Measurements from ENCODE around the gene TMEM229B.

TMEM229B gene

DNA sequence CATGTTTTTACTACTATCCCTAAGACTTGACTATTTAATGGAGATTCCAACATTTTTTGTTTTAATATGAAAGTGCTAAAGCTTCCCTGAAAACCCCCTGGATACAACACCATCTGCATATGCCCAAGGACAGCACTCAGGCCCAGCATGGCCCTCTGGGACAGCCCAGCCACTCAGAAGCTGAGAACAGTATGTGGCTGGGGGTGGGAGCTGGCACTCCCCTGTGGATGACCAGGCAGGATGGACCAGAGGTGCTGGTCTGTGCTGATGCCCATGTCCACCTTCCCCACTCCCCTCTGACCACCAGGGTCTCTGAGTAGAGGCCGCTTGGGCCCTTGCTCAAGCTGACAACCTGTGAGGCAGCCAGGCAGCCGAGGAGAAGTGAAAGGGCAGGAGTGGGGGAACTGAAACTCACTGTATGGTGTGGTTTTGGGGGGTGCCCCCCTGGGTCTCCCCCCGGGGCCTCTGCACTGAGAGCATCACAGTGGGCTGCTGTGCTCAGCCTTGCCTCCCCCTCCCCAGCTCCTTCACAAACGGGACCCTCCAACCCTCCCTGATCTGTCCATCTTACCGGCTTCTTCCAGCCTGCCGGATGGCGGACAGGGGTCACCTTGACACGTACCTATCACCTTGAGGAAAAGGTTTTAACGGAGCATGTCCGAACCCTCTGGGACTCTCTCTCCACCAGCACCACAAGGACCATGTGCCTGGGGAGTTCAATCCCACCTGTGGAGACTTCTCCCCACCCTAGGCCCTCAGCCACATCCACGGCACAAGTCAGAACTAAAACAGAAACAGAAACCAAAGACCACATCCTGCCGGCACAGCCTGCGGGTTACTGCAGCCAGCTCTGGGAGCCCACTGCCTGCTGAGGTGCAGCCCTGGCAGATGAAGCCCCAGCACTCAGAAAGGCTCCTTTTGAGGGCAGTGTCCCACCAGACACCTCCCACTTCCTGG is at the start of gene TMEM229B:
TMEM229B (minus strand) TSS at position 785 of the 957 bp plus-strand sequence. CDS start 14,798 bp downstream, outside the sequence.
- no peak for DNase-seq (ENCODE audit: low read depth)

- DNase-seq (ENCODE audit: low read depth) = no peak
Measured at GRCh38 chr14:67537736-67538135, 49.2 kb upstream of the TMEM229B start.

GRCh38 chr14:67536087-67536486 is 47.6 kb upstream of the TMEM229B start:
- no peak for DNase-seq (ENCODE audit: low read depth)

- DNase-seq (ENCODE audit: low read depth) = no peak
Measured at GRCh38 chr14:67533754-67534085, 45.2 kb upstream of the TMEM229B start.

DNA sequence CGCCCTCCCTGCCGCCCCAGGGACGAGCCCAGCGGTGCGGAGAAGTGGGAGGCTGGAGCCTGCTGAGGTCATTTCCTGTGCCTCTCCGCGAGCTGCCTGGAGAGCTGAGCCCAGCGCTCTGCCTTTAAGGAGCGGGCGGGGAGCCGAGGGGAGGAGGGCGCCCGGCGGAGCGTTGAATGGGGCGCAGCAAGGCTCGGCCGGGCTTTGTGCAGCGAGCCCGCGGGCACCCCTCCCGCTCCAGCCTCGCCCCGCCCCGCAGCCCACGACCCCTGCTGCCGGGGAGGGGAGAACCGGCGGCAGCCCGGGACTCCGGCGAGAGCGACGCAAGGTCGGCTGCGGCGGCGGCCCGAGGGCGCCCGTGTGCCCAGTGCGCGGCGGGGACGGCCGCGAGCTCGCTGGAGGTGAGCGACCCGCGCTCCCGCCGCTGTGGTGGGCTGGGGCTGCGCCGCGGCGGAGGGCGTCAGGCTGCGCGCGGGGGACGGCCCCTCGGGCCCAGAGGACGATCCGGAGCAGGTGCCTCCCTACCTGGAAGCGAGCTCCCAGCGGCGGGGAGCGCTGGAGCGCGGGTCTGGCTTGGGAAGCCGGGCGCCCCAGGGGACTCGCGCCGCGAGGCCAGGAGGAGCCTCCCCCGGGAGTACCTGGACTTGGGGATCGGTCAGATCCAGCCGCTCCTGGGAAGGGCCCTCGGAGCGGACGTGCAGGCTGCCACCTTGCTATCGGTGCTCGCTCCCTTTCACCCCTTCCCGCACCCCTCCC is 44.7 kb upstream of the TMEM229B start, which contains the start of gene PLEKHH1:
PLEKHH1 (plus strand) TSS at position 293 of the 756 bp plus-strand sequence. CDS start 8,578 bp downstream, outside the sequence.
- DNase-seq (ENCODE audit: low read depth) = no peak

DNA sequence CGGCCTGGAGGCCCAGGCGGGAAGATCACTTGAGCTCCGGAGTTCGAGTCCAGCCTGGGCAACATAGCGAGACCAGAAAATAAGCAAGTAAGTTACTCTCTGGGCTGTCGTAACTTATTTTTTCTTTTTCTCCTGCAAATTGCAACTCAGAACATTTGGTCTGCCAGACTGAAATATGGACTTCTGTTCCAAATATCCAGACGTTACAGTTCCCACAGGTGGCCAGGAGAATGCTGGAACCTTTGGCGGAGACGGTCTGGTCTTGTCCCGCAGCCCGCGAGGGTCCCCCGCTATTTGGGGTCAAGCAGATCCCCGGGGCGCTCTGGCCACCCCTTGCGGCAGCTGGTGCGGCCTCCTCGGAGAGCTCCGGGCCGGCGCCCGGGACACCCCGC is 44.1 kb upstream of the TMEM229B start:
- no peak for DNase-seq (ENCODE audit: low read depth)

GRCh38 chr14:67529947-67530935 is 41.7 kb upstream of the TMEM229B start:
- DNase-seq (ENCODE audit: low read depth) = no peak

DNA sequence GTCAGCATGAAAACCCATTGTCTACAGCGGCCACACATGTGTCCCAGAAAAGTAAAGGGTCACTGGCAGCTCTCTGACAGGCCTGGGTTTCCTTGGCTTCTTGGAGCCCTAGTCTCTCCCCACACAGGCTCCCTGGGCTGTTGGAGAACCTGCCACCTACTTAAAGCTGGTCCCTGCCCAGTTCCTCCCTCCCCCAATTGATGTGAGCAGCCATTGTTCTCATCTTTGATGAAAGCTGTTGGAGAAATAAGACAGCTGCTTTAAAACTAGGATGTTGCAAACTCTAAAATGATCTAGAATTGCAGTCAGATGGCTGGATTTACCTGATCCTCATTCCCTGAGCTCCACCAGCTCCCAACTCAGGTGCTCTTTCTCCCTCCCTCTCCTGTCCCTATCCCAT is 39.8 kb upstream of the TMEM229B start:
- no peak for DNase-seq (ENCODE audit: low read depth)

GRCh38 chr14:67527756-67528155 is 39.2 kb upstream of the TMEM229B start:
- no peak for DNase-seq (ENCODE audit: low read depth)

DNA sequence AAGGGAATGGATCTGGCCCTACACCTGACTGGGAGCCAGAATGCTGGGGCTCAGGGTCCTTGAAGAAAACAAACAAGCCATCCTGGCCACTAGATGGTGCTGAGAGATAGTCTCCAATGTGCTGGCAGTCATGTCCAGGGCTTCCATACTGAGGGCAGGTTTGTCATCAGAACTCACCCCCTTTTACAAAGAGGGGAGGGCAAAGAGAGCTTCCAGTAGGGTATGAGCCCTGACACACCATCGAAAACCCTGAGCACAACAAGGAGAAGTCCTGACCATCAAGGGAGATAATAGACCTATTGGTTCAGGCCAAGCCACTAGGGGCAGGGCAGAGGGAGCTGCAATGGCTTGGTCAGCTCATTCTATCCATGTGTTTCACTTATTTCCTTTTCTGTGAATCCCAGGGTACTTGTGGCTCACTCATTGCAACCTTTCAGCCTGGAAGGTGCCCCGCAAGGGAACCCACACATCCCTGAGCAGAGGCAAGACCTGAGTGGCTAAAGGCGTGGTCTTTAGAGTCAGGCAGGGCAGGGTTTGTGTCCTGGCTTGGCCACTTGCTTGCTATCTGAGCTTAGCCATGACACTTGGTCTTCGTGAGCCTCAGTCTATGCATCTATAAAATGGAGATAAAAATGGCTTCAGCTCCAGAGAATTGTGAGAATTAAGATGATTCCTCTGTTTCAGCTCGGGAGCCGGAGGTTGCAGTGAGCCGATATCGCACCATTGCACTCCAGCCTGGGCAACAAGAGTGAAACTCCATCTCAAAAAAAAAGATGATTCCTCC is 38.3 kb upstream of the TMEM229B start:
- no peak for DNase-seq (ENCODE audit: low read depth)

- DNase-seq (ENCODE audit: low read depth) = no peak
Measured at GRCh38 chr14:67526181-67526580, 37.7 kb upstream of the TMEM229B start.

- no peak for DNase-seq (ENCODE audit: low read depth)
Measured at GRCh38 chr14:67525389-67525788, 36.9 kb upstream of the TMEM229B start.

DNA sequence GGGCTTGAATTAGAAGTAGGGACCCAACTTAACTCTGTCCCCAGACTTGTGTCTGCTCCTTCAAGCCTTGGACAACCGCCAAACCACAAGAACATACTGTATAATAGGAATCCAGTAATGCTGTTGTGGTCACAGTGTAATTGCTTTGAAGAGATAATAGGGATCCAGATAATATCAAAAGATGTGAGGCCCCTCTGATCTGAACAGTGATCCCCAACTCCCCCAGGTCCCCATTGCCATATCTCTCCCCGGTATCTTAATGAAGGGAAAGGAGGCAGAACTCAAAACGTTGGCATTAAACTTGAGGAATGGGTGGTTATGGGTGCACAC is 36.1 kb upstream of the TMEM229B start:
- DNase-seq (ENCODE audit: low read depth) = no peak

DNA sequence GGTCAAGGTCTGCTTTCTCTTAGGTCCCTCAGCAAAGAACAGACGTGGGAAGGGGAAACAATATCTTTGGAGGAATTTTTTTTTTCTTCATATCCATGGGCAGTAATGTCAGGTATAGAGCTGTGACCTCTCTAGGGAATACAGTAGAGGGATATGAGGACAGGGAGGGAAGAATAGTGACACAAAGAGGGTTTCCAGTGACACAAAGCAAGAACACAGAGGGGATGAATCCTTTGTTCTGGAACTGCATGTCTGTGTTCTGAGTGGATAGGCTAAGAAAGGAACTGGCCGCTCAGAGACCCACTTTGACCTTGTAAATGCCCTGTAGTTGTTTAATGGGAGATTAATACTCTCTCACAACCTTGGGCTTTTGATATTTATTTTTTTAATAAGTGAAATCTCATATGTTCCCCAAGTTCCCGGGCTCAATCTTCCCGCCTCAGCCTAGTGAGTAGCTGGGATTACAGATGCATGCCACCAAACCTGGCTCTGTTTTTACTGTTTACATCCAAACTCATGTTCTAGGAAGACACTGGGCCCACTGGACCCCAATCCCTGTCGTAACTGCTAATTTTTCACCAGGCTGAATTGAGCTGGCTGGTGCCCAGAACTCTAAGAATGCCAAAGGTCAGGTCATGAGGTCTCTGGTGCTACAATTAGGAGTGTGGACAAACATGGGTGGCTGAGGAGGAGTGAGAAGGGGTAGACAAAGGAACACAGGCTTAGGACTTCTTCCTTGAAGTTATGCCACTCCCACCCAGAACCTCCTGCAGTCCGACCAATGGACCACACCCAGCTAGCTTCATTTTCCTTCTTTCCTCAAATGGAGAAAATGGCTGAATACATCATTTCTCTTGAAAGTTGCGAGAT is 35.5 kb upstream of the TMEM229B start:
- DNase-seq (ENCODE audit: low read depth) = no peak

DNA sequence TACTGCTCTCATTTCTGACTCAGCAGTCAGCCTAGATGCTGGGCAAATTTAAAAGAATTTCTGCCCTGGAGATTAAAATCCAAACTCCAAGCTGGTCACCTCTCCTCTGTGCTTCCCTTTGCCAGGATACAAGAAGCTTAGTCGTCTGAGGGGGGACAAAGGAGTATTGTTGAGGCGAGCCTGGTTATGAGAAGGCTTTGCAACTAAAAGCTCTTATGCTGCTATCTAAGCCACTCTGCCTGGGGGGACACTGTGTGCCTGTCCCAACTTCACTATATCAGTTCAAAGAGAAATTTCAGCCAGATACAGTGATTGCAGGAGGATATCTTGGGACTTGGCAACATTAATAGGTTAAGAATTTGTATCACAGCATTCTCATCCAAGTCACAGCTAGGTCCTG is 33.7 kb upstream of the TMEM229B start:
- no peak for DNase-seq (ENCODE audit: low read depth)

- DNase-seq (ENCODE audit: low read depth) = no peak
Measured at GRCh38 chr14:67520482-67520881, 32.0 kb upstream of the TMEM229B start.

DNA sequence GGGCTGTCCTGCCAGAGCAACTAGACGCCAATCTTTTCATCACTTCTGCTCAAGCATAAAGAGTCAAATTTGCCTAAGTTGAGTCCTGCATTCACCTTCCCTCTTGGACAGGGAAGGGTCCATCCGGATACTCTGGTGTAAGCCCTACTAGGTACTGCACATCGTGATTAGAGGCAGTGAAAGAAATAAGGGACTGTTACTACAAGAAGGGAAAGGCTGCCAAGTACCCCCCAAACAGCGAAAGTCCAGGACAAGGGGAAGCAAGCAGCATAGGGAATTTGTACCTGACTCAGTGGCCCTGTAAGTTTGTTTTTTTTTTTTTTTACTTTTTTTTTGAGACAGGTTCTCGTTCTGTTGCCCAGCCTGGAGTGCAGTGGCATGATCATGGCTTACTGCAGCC is 30.9 kb upstream of the TMEM229B start:
- DNase-seq (ENCODE audit: low read depth) = no peak

DNA sequence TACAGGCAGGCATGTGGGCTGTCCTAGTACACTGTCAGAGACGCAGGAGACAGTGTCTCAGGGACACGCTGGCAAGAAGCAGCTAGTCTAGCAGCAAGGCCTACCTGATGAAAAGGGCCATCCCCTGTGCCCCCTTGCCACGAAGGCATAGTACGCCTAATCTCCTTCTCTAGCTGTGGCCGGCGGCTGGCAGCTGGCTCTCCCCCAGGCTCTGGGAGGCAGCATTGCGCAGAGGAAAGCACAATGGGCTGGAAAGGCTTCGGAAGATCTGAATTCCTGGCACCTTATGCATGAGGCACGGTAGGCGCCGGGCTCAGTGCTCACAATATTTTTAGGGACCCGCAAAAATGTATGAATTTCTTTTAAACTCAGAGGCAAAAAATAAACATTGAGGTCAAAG is 28.6 kb upstream of the TMEM229B start:
- DNase-seq (ENCODE audit: low read depth) = no peak

GRCh38 chr14:67516676-67517075 is 28.2 kb upstream of the TMEM229B start:
- no peak for DNase-seq (ENCODE audit: low read depth)

- no peak for DNase-seq (ENCODE audit: low read depth)
Measured at GRCh38 chr14:67515386-67516079, 27.0 kb upstream of the TMEM229B start.

Data from GM04503 (cell line).